GM19438 (cell line): ENCODE measurements around the gene GALNS.
A peak's percentile ranks its signal among the peaks of the same experiment; 100 is the strongest.

Source experiments
- ATAC-seq: cut with Tn5 transposase; IDR thresholded peaks from one replicate; pipeline ENCODE4 v1.9.1; 2021; ENCODE audit warnings: low read depth; ENCODE audit not compliant: unreplicated experiment

GALNS gene

GRCh38 chr16:88861359-88861758 is 4.6 kb upstream of the GALNS start:
- ATAC-seq, result no peak

- no peak for ATAC-seq
Observed at GRCh38 chr16:88859381-88860091, 2.8 kb upstream of the GALNS start.

GRCh38 chr16:88857728-88858339 is 1.1 kb upstream of the GALNS start:
- peak; percentile 43 for ATAC-seq

- ATAC-seq, result no peak
Observed at GRCh38 chr16:88856122-88856827, 472 bp downstream of the GALNS start.

- ATAC-seq, result no peak
Observed at GRCh38 chr16:88855736-88856121, 1.0 kb downstream of the GALNS start.

- ATAC-seq, result no peak
Observed at GRCh38 chr16:88855176-88855575, 1.6 kb downstream of the GALNS start.

GRCh38 chr16:88854306-88855111 is 2.2 kb downstream of the GALNS start:
- ATAC-seq, result no peak

- no peak for ATAC-seq
Observed at GRCh38 chr16:88853325-88853941, 3.3 kb downstream of the GALNS start.

GRCh38 chr16:88851616-88852015 is 5.1 kb downstream of the GALNS start:
- ATAC-seq, result no peak

GRCh38 chr16:88850531-88851199 is 6.1 kb downstream of the GALNS start:
- no peak for ATAC-seq

GRCh38 chr16:88848557-88848956 is 8.2 kb downstream of the GALNS start:
- no peak for ATAC-seq

GRCh38 chr16:88847654-88848053 is 9.1 kb downstream of the GALNS start:
- ATAC-seq, result no peak

GRCh38 chr16:88846088-88846487 is 10.7 kb downstream of the GALNS start:
- ATAC-seq, result no peak

- ATAC-seq, result no peak
Observed at GRCh38 chr16:88844419-88845036, 12.2 kb downstream of the GALNS start.

GRCh38 chr16:88843256-88843655 is 13.5 kb downstream of the GALNS start:
- no peak for ATAC-seq

GRCh38 chr16:88842806-88843205 is 13.9 kb downstream of the GALNS start:
- no peak for ATAC-seq

GRCh38 chr16:88842308-88842756 is 14.4 kb downstream of the GALNS start:
- ATAC-seq, result no peak

- no peak for ATAC-seq
Observed at GRCh38 chr16:88841521-88842307, 15.0 kb downstream of the GALNS start.
